ENCODE results near the gene TMEM131L. TPM values are rescaled to one million over a fixed set of nuclear protein-coding genes. Genes with fewer than 3 reads are reported as not detected.
"Not testable (repeated sequence)": the region's sequence is repeated elsewhere in the genome, so short reads cannot be mapped to it uniquely, and the experiment has no call there.

Gene TMEM131L
- polyA plus RNA-seq, 4 donors, result 26.3 to 35.5 (median 26.9) TPM

GRCh38 chr4:153602758-153603157 is 136.6 kb downstream of the TMEM131L start:
- DNase-seq (ENCODE audit: low read depth in 4 of 4, low spot score in 3 of 4), result no peak

- DNase-seq (ENCODE audit: low read depth in 4 of 4, low spot score in 3 of 4), result no peak
Measured at GRCh38 chr4:153603258-153603657, 137.1 kb downstream of the TMEM131L start.

- no peak for DNase-seq (ENCODE audit: low read depth in 4 of 4, low spot score in 3 of 4)
Measured at GRCh38 chr4:153603835-153604234, 137.7 kb downstream of the TMEM131L start.

- not testable (repeated sequence) for DNase-seq (ENCODE audit: low read depth in 4 of 4, low spot score in 3 of 4)
Measured at GRCh38 chr4:153609070-153609469, 142.9 kb downstream of the TMEM131L start.

- DNase-seq (ENCODE audit: low read depth in 4 of 4, low spot score in 3 of 4), result no peak
Measured at GRCh38 chr4:153610623-153611376, 144.6 kb downstream of the TMEM131L start.

GRCh38 chr4:153611679-153612078 is 145.5 kb downstream of the TMEM131L start:
- DNase-seq (ENCODE audit: low read depth in 4 of 4, low spot score in 3 of 4), result no peak

GRCh38 chr4:153612878-153613277 is 146.7 kb downstream of the TMEM131L start:
- no peak for DNase-seq (ENCODE audit: low read depth in 4 of 4, low spot score in 3 of 4)

- DNase-seq (ENCODE audit: low read depth in 4 of 4, low spot score in 3 of 4), result no peak
Measured at GRCh38 chr4:153616006-153616555, 149.9 kb downstream of the TMEM131L start.

- no peak for DNase-seq (ENCODE audit: low read depth in 4 of 4, low spot score in 3 of 4)
Measured at GRCh38 chr4:153618833-153619232, 152.7 kb downstream of the TMEM131L start.

GRCh38 chr4:153619811-153620210 is 153.7 kb downstream of the TMEM131L start:
- no peak for DNase-seq (ENCODE audit: low read depth in 4 of 4, low spot score in 3 of 4)

- DNase-seq (ENCODE audit: low read depth in 4 of 4, low spot score in 3 of 4), result no peak
Measured at GRCh38 chr4:153620352-153620751, 154.2 kb downstream of the TMEM131L start.

GRCh38 chr4:153622093-153622492 is 155.9 kb downstream of the TMEM131L start:
- DNase-seq (ENCODE audit: low read depth in 4 of 4, low spot score in 3 of 4), result no peak

- DNase-seq (ENCODE audit: low read depth in 4 of 4, low spot score in 3 of 4), result no peak
Measured at GRCh38 chr4:153622778-153623240, 156.6 kb downstream of the TMEM131L start.

GRCh38 chr4:153623491-153623890 is 157.3 kb downstream of the TMEM131L start:
- no peak for DNase-seq (ENCODE audit: low read depth in 4 of 4, low spot score in 3 of 4)

- DNase-seq (ENCODE audit: low read depth in 4 of 4, low spot score in 3 of 4), result no peak
Measured at GRCh38 chr4:153628796-153629315, 162.7 kb downstream of the TMEM131L start.

GRCh38 chr4:153629776-153630175 is 163.6 kb downstream of the TMEM131L start:
- DNase-seq (ENCODE audit: low read depth in 4 of 4, low spot score in 3 of 4), result no peak

- DNase-seq (ENCODE audit: low read depth in 4 of 4, low spot score in 3 of 4), result no peak
Measured at GRCh38 chr4:153634738-153635353, 168.7 kb downstream of the TMEM131L start.

GRCh38 chr4:153635846-153636245 is 169.7 kb downstream of the TMEM131L start:
- no peak for DNase-seq (ENCODE audit: low read depth in 4 of 4, low spot score in 3 of 4)

- DNase-seq (ENCODE audit: low read depth in 4 of 4, low spot score in 3 of 4), result no peak
Measured at GRCh38 chr4:153637201-153637600, 171.0 kb downstream of the TMEM131L start.

- DNase-seq (ENCODE audit: low read depth in 4 of 4, low spot score in 3 of 4), result no peak
Measured at GRCh38 chr4:153638011-153638410, 171.9 kb downstream of the TMEM131L start.

GRCh38 chr4:153638999-153639398 is 172.8 kb downstream of the TMEM131L start:
- DNase-seq (ENCODE audit: low read depth in 4 of 4, low spot score in 3 of 4), result no peak
